Neural crest cell (in vitro differentiated cells): Measurements from ENCODE around the gene NTMT1. TPM values are rescaled to one million over a fixed set of nuclear protein-coding genes. Genes with fewer than 3 reads are reported as not detected.
A peak's percentile ranks its signal among the peaks of the same experiment; 100 is the strongest.
"Not testable (repeated sequence)": the region's sequence is repeated elsewhere in the genome, so short reads cannot be mapped to it uniquely, and the experiment has no call there.

Source experiments
- DNase-seq: peaks from one replicate; pipeline ENCODE4 v3.0.0; 2021; ENCODE audit warnings: low read depth, mixed read lengths, low spot score
- H3K27ac Mint-ChIP-seq: one replicate; pipeline ENCODE4 v1.8.0; 2021; ENCODE audit warnings: mild to moderate bottlenecking, mixed read lengths; ENCODE audit not compliant: unreplicated experiment
- H3K27me3 Mint-ChIP-seq: 2 replicates; pipeline ENCODE4 v1.8.0; 2021; ENCODE audit warnings: low read depth, mild to moderate bottlenecking, mixed read lengths
- H3K36me3 Mint-ChIP-seq: 2 replicates; pipeline ENCODE4 v1.8.0; 2021; ENCODE audit warnings: low read depth, mild to moderate bottlenecking, mixed read lengths
- H3K4me1 Mint-ChIP-seq: 2 replicates; pipeline ENCODE4 v1.8.0; 2021; ENCODE audit warnings: mixed read lengths
- H3K4me3 Mint-ChIP-seq: one replicate; pipeline ENCODE4 v1.8.0; 2021; ENCODE audit warnings: mild to moderate bottlenecking, mixed read lengths
- H3K9me3 Mint-ChIP-seq: 2 replicates; pipeline ENCODE4 v1.8.0; 2021; ENCODE audit warnings: mixed read lengths
- CTCF ChIP-seq: fragments of 200-600 bp; sonication (generic); conservative IDR thresholded peaks from 2 replicates; pipeline ENCODE4 v1.5.0; 2021; ENCODE audit warnings: antibody characterized with exemption, mild to moderate bottlenecking
- total RNA-seq: library from RNA; stranded (reverse); gene quantifications from 2 replicates; pipeline ENCODE4 v1.2.1, GENCODE V29; 2021

The NTMT1 gene
- total RNA-seq, 1 donor from 2014 or later: 51.8 TPM

DNA sequence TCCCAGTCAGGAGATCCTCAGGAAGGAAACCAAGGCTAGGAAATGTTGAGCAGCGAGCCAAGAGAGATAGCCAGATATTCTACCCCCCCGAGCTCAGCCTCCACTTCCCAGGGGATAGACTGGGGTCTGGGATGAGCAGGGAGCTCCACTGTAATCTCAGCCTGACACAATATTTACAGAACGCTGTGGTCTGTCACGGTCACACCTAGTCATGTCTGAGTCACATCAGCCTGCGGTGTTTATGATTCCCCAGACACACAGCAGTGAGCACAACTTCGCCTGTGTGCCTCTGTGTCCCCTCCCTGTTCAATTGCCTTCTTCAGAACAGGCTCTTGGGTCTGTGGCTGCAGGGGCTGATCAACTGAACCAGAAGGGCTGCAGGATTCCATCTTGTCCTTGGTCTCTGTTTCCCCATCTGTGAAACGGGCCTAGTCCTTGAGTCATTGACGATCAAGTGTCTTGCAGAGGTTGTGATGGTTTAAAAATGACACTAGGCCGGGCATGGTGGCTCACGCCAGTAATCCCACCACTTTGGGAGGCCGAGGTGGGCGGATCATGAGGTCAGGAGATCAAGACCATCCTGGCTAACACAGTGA is 30.9 kb downstream of the NTMT1 start:
- no peak for TF ChIP-seq CTCF
- Mint-ChIP-seq H3K27me3 (peaks cover 9% of the 10 kb centered on the region), H3K36me3 (no peaks in the 10 kb centered on the region), H3K4me3 (no peak overlapping the region), H3K4me1 (peaks cover 11% of the 10 kb centered on the region), H3K27ac (no peak overlapping the region), H3K9me3 (no peaks in the 10 kb centered on the region)
- no peak for DNase-seq

- Mint-ChIP-seq H3K9me3 (no peaks in the 10 kb centered on the region), H3K27me3 (peaks cover 35% of the 10 kb centered on the region), H3K36me3 (no peaks in the 10 kb centered on the region), H3K4me1 (peaks cover 4% of the 10 kb centered on the region), H3K4me3 (no peak overlapping the region), H3K27ac (no peak overlapping the region)
- TF ChIP-seq CTCF: no peak
- no peak for DNase-seq
Observed at GRCh38 chr9:129661029-129661428, 35.1 kb downstream of the NTMT1 start.

DNA sequence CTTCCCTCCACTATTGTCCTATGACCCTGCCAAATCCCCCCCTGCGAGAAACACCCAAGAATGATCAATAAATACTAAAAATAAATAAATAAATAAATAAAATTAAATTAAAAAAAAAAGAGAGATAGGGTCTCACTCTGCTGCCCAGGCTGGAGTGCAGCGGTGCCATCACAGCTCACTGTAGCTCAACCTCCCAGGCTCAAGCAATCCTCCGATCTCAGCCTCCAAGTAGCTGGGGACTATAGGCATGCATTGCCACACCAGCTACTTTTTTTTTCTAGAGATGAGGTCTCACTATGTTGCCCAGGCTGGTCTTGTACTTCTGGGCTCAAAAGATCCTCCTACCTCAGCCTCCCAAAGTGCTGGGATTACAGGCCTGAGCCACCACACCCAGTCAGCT is 36.3 kb downstream of the NTMT1 start:
- H3K9me3 Mint-ChIP-seq, H3K36me3 Mint-ChIP-seq, H3K4me1 Mint-ChIP-seq, DNase-seq, H3K4me3 Mint-ChIP-seq, H3K27ac Mint-ChIP-seq: not testable (repeated sequence)
- peaks cover 44% of the 10 kb centered on the region for H3K27me3 Mint-ChIP-seq

DNA sequence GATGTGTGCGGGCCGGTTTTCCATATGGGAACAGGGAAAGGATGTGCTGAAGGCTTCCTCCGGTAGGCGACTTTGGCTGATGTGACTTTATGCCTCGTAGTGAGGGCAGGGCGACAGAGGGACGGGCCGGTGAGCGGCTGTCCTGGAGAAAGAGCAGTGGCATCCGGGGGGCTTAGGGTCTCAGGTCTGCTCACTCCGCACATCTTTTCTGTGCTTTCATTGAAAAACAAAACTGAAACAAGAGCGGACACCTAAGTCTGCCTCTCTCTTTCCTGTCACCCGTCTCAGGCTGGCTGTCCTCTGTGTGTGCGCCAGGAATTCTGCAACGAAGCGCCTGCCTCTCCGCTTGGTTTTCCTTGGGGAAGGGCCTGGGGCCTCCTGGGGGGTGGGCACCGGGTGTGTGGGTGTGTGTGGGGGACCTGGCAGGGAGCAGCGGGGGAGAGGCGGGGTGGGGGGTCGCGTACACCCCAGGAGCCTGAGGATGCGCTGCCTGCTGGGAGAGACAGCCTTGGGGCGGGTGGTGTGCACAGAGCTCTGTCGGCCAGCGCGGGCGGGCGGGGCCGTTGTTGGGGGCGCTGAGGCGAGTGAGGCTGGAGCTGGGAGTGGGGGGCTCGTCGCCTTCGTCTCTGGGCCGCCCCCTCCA is 38.9 kb downstream of the NTMT1 start:
- no peak overlapping the region for H3K27ac Mint-ChIP-seq
- H3K4me3 Mint-ChIP-seq: peak overlapping the region; percentile 57
- no peak for DNase-seq
- peaks cover 6% of the 10 kb centered on the region for H3K4me1 Mint-ChIP-seq
- no peak for TF ChIP-seq CTCF
- no peaks in the 10 kb centered on the region for H3K9me3 Mint-ChIP-seq
- peaks cover 55% of the 10 kb centered on the region for H3K27me3 Mint-ChIP-seq
- no peaks in the 10 kb centered on the region for H3K36me3 Mint-ChIP-seq

GRCh38 chr9:129665389-129665775 is 39.4 kb downstream of the NTMT1 start, which contains the start of gene PRRX2:
Gene PRRX2, plus strand, starts transcription at chr9:129665647. Its CDS starts 221 bp downstream, at chr9:129665868.
- Mint-ChIP-seq H3K9me3 (no peaks in the 10 kb centered on the region), H3K4me3 (peak within 1 kb of the TSS; percentile 57), H3K4me1 (peaks cover 8% of the 10 kb centered on the region), H3K36me3 (no peaks in the 10 kb centered on the region), H3K27ac (no peak within 1 kb of the TSS), H3K27me3 (peaks cover 57% of the 10 kb centered on the region)
- peak; percentile 33 for DNase-seq
- no peak for TF ChIP-seq CTCF

- Mint-ChIP-seq H3K4me1 (peaks cover 11% of the 10 kb centered on the region), H3K4me3 (no peak overlapping the region), H3K27ac (no peak overlapping the region), H3K9me3 (no peaks in the 10 kb centered on the region), H3K36me3 (no peaks in the 10 kb centered on the region), H3K27me3 (peaks cover 53% of the 10 kb centered on the region)
- no peak for DNase-seq
- TF ChIP-seq CTCF: no peak
Observed at GRCh38 chr9:129665814-129666520, 40.0 kb downstream of the NTMT1 start.
